ENCODE results near the gene FGFR1OP2. TPM values are rescaled to one million over a fixed set of nuclear protein-coding genes. Genes with fewer than 3 reads are reported as not detected.

The FGFR1OP2 gene
- total and polyA plus RNA-seq, 2 of the 8 experiments (the other 6 are each of a cell fraction or from before 2014, with no cell fraction given), result 8.8 to 34.4 TPM

GRCh38 chr12:26939953-26940352, 1.7 kb downstream of the FGFR1OP2 start:
- Histone ChIP-seq H3K9me3 (ENCODE audit: insufficient read depth in 2 of 2, low read depth in 1 of 2, low read length in 1 of 2) (no peaks in the 10 kb centered on the region), H3K36me3 (ENCODE audit: control insufficient read depth in 2 of 4, insufficient read depth in 4 of 4, low read length in 3 of 4) (no peaks in the 10 kb centered on the region), H3K4me1 (replicated peaks in 1 of 4; ENCODE audit: control insufficient read depth in 3 of 4, insufficient read depth in 4 of 4, low read length in 3 of 4) (peaks cover 0 to 5% (median 3%) of the 10 kb centered on the region in 4 experiments; a peak in 6 of 7 replicates), H3K18ac (ENCODE audit: extremely low read depth, low read length) (no peak overlapping the region), H3K4me2 (ENCODE audit: insufficient read depth in 1 of 2, low read depth in 2 of 2, low read length in 2 of 2) (peak overlapping the region in 1 of 2 experiments; percentile 63; a peak in 3 of 4 replicates), H4K20me1 (replicated peaks in 1 of 2; ENCODE audit: control insufficient read depth in 1 of 2, insufficient read depth in 2 of 2, low read length in 2 of 2) (peaks cover 4% of the 10 kb centered on the region in 2 experiments), H3K79me2 (ENCODE audit: control insufficient read depth in 1 of 2, insufficient read depth in 2 of 2, low read length in 2 of 2) (peaks cover 5 to 90% of the 10 kb centered on the region in 2 experiments; a peak in 3 of 4 replicates), H3K23me2 (ENCODE audit: low read depth, low read length) (peaks cover 5% of the 10 kb centered on the region), H2AFZ (ENCODE audit: low read length) (no peak overlapping the region), H4K8ac (ENCODE audit: extremely low read depth, insufficient read depth, low read length) (no peak overlapping the region), H3K27me3 (replicated peaks in 1 of 4; ENCODE audit: control insufficient read depth in 3 of 4, extremely low read depth in 1 of 4, insufficient read depth in 3 of 4, low read length in 3 of 4) (no peaks in the 10 kb centered on the region), H2AK5ac (ENCODE audit: low read depth, low read length) (no peak overlapping the region), H3K56ac (replicated peaks; ENCODE audit: insufficient read length, low read depth, low read length) (no peak overlapping the region), H2BK15ac (ENCODE audit: low read length) (no peak overlapping the region), H3K4ac (replicated peaks; ENCODE audit: insufficient read length, low read depth, low read length) (no peak overlapping the region), H2BK5ac (ENCODE audit: low read depth, low read length) (no peak overlapping the region), H3K23ac (ENCODE audit: insufficient read length) (no peak overlapping the region), H3K79me1 (ENCODE audit: low read depth, low read length) (peaks cover 2% of the 10 kb centered on the region; the same call in 1 of the 2 replicates), H3K14ac (ENCODE audit: insufficient read length) (no peak overlapping the region), H3K27ac (ENCODE audit: low read depth, low read length) (no peak overlapping the region), H3K9ac (replicated peaks in 1 of 4; ENCODE audit: extremely low read depth in 1 of 4, low read depth in 3 of 4, low read length in 3 of 4) (no peak overlapping the region), H2BK20ac (ENCODE audit: low read length) (no peak overlapping the region), H2BK120ac (replicated peaks; ENCODE audit: low read depth, low read length) (no peak overlapping the region), H4K91ac (replicated peaks; ENCODE audit: insufficient read length, low read length) (no peak overlapping the region), H3K4me3 (ENCODE audit: extremely low read depth in 1 of 4, insufficient read depth in 2 of 4, low read depth in 3 of 4, low read length in 4 of 4) (peak overlapping the region in 1 of 4 experiments; percentile 97; a peak in 2 of 8 replicates), H2BK12ac (ENCODE audit: low read depth, low read length) (no peak overlapping the region), H4K5ac (ENCODE audit: insufficient read length, low read depth, low read length) (no peak overlapping the region)
- CTCF ChIA-PET (ENCODE audit: partially characterized antibody), result interaction anchor here (1.0 kb wide), 1 partner anchor 55 kb away, joined by 3 read pairs; no protein-coding TSS in a partner anchor
- 87% methylated on average over 1 of the region's 1 CpG; no CpG with 5 or more reads in 1 of the 2 experiments for WGBS, 2 experiments (ENCODE audit: extremely low coverage in 1 of 2, insufficient coverage in 1 of 2, insufficient read length in 1 of 2, insufficient replicate concordance in 2 of 2, low coverage in 1 of 2, low lambda C conversion rate in 2 of 2, missing lambda C conversion rate in 1 of 2)
- no peak for FAIRE-seq
- no peak for DNase-seq (ENCODE audit: low read depth in 1 of 2, low spot score in 2 of 2)
- POLR2A ChIA-PET (ENCODE audit: partially characterized antibody), result no interaction called here
- TF ChIP-seq CBX5 (IDR thresholded peaks at IDR 0.05; ENCODE audit: low read depth, low read length), result no peak
- TF ChIP-seq SRF (IDR thresholded peaks at IDR 0.05; ENCODE audit: low read depth, low read length), result no peak
